GM10266 (cell line): ENCODE results near the gene PFDN6.

Experiments
- DNase-seq: peaks from one replicate; pipeline ENCODE4 v3.0.0; 2012; ENCODE audit errors: extremely low spot score
- CTCF ChIP-seq: IDR thresholded peaks from 2 replicates; pipeline ENCODE4 v1.5.1; 2012; ENCODE audit warnings: mild to moderate bottlenecking, low read depth; ENCODE audit not compliant: control insufficient read depth, insufficient read depth; ENCODE audit errors: missing control alignments

Gene PFDN6

GRCh38 chr6:33292996-33293682 lies 3.7 kb downstream of the PFDN6 start:
- no peak for TF ChIP-seq CTCF
- no peak for DNase-seq

GRCh38 chr6:33294086-33294823 lies 4.9 kb downstream of the PFDN6 start:
- no peak for DNase-seq
- TF ChIP-seq CTCF = no peak

GRCh38 chr6:33295621-33296369 lies 6.4 kb downstream of the PFDN6 start:
- no peak for DNase-seq
- TF ChIP-seq CTCF = no peak

- TF ChIP-seq CTCF = no peak
- DNase-seq = no peak
Observed at GRCh38 chr6:33296797-33297405, 7.5 kb downstream of the PFDN6 start.

GRCh38 chr6:33297406-33297955 lies 8.1 kb downstream of the PFDN6 start:
- DNase-seq = no peak
- TF ChIP-seq CTCF = no peak

DNA sequence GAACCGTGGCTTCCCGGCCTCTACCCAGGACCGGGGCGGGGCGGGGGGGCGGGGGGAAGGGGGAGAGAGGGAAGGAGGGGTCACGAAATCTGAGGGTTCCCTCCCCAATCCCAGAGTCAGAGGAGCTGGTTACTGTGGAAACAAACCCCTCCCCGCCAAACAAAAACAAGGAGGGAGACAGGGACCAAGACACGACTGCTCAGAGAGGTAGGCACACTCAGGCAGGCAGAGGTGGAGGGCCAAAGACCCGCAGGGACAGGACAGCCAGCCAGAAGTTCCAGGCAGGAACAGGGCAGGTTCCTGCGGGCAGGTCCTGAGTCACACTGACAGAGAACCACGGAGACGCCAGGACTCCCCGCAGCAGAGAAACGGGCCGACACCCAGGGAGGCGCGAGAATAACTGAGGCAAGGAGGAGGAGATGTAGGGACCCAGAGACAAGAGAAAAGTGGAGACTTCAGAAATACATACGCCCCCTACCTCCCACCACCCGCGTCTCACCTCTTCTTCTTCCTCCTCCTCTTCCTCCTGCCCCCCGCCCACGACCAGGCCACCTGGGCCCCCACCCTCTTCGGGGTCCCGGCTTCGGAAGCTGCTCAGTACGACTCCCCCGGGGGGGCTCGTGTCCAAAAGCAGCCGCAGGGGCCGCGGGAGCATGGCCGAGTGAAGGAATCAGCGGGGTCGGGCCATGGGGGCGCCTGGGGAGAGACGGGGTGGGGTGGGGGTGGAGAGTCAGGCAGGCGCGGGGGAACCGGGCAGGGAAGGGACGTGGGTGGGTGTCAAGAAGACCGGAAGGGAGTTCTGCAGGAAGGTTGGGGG lies 8.8 kb downstream of the PFDN6 start:
- TF ChIP-seq CTCF = peak; percentile 12
- DNase-seq = peak; percentile 84
